ENCODE data around the gene SERPINC1. TPM values are rescaled to one million over a fixed set of nuclear protein-coding genes. Genes with fewer than 3 reads are reported as not detected.
"Not testable (repeated sequence)": the region's sequence is repeated elsewhere in the genome, so short reads cannot be mapped to it uniquely, and the experiment has no call there.

SERPINC1 gene
- 1 to 10 TPM in 1 of 4 donors, under 1 TPM in 1, not detected in 2; 0.31 to 2.3 TPM for total RNA-seq

DNA sequence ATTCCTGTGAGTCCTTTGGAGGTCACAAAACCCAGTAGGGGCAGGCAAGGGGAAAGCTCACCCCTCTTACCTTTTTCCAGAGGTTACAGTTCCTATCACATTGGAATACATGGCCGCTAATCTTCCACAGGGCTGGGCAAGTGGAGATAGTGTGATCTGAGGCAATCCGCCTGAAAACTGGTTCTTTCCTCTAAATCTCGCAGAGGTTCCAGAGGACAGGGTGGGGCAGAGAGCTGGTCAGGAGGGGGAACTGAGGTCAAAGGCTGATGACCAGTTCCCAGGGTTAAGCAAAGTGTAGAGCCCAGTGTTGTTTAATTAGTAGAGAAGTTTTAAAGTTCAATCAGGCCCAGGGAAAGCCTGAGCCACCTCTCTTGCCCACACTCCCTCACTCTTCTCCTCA lies at the start of gene SERPINC1:
Gene SERPINC1, minus strand, starts transcription at position 179 of the 400 bp plus-strand sequence. Its CDS starts 68 bp downstream, at position 111.
- H3K4me3 ChIP-seq, result no peak within 1 kb of the TSS
- H3K27ac ChIP-seq, result no peak within 1 kb of the TSS
- H3K9me3 ChIP-seq, result no peaks in the 10 kb centered on the region
- TF ChIP-seq, protein P1, sequence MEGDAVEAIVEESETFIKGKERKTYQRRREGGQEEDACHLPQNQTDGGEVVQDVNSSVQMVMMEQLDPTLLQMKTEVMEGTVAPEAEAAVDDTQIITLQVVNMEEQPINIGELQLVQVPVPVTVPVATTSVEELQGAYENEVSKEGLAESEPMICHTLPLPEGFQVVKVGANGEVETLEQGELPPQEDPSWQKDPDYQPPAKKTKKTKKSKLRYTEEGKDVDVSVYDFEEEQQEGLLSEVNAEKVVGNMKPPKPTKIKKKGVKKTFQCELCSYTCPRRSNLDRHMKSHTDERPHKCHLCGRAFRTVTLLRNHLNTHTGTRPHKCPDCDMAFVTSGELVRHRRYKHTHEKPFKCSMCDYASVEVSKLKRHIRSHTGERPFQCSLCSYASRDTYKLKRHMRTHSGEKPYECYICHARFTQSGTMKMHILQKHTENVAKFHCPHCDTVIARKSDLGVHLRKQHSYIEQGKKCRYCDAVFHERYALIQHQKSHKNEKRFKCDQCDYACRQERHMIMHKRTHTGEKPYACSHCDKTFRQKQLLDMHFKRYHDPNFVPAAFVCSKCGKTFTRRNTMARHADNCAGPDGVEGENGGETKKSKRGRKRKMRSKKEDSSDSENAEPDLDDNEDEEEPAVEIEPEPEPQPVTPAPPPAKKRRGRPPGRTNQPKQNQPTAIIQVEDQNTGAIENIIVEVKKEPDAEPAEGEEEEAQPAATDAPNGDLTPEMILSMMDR (IDR thresholded peaks at IDR 0.05), result no peak
- TF ChIP-seq POLR2A (IDR thresholded peaks at IDR 0.05) (no peak), EP300 (IDR thresholded peaks at IDR 0.05) (no peak), POLR2AphosphoS5 (IDR thresholded peaks at IDR 0.05) (no peak)
- WGBS, result 89% methylated on average over 3 of the region's 3 CpGs
- H3K36me3 ChIP-seq, result no peaks in the 10 kb centered on the region
- H3K27me3 ChIP-seq, result no peaks in the 10 kb centered on the region
- no peak for DNase-seq (ENCODE audit: low spot score in 2 of 2)
- H3K4me1 ChIP-seq, result no peaks in the 10 kb centered on the region

DNA sequence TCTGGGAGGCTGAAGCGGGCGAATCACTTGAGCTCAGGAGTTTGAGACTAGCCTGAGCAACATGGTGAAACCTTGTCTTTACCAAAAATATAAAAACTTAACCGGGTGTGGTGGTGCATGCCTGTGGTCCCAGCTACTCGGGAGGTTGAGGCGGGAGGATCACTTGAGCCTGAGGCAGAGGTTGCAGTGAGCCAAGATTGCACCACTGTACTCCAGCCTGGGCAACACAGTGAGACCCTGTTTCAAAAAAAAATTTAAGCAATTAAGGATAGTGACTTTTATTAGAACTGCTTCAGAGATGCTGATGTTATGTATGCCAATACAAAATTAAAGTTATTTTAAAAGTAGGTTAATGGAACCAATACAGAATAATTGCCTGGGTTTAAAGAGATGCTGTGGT lies 48.8 kb upstream of the SERPINC1 start:
- H3K4me3 ChIP-seq; H3K27me3 ChIP-seq; H3K4me1 ChIP-seq; DNase-seq (ENCODE audit: low spot score in 2 of 2); H3K27ac ChIP-seq; H3K9me3 ChIP-seq: not testable (repeated sequence)
- H3K36me3 ChIP-seq, result peaks cover 82% of the 10 kb centered on the region
- WGBS, result 97% methylated on average over 5 of the region's 5 CpGs

DNA sequence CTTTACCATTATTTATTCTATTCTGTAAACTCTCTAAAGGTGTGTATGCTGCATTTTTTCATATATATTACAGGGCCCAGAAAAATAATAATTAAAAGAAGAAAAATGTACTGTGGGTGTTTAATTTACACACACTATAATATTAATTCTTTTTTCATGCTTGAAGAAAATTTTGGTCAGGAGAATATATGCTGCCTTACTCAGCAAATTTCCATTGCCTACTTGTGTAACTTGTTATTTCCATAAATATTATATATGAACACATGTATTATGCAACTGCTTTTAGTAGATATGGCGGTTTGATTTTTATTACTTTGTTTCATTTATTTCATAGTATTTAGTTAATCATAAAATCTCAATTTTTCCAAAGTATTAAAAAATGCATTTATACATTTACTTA lies 46.4 kb upstream of the SERPINC1 start:
- Histone ChIP-seq H3K27ac (no peak overlapping the region), H3K4me1 (no peaks in the 10 kb centered on the region), H3K27me3 (no peaks in the 10 kb centered on the region), H3K36me3 (peaks cover 84% of the 10 kb centered on the region), H3K4me3 (no peak overlapping the region), H3K9me3 (no peaks in the 10 kb centered on the region)
- TF ChIP-seq, protein P1 (IDR thresholded peaks at IDR 0.05), result no peak
- no peak for TF ChIP-seq EP300 (IDR thresholded peaks at IDR 0.05)
- TF ChIP-seq POLR2A (IDR thresholded peaks at IDR 0.05), result no peak
- no peak for TF ChIP-seq POLR2AphosphoS5 (IDR thresholded peaks at IDR 0.05)
- WGBS, result 98% methylated on average over 1 of the region's 1 CpG
- no peak for DNase-seq (ENCODE audit: low spot score in 2 of 2)

DNA sequence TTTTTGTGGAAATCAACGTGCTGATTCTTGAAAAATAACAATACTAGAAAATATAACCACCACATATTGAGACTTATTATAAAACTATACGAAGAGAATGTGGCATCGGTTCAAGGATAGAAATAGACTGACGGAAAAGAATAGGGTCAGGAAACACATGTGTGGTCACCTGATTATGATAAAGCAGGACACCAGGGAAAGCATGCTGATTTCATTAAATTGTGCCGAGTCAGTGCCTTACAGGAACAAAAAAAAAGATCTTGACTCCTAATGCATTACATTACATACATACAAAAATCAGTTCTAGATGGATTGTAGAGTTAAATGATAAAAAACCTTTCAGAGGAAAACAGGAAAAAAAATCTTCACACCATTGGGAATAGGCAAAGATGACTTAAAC lies 43.5 kb upstream of the SERPINC1 start:
- Histone ChIP-seq H3K27me3 (no peaks in the 10 kb centered on the region), H3K9me3 (no peaks in the 10 kb centered on the region), H3K4me1 (no peaks in the 10 kb centered on the region), H3K36me3 (peaks cover 88% of the 10 kb centered on the region), H3K27ac (no peak overlapping the region), H3K4me3 (no peak overlapping the region)
- DNase-seq (ENCODE audit: low spot score in 2 of 2), result no peak
- TF ChIP-seq EP300 (IDR thresholded peaks at IDR 0.05) (no peak), POLR2AphosphoS5 (IDR thresholded peaks at IDR 0.05) (no peak), POLR2A (IDR thresholded peaks at IDR 0.05) (no peak)
- TF ChIP-seq, protein P1 (IDR thresholded peaks at IDR 0.05), result no peak
- WGBS, result 73% methylated on average over 5 of the region's 5 CpGs

- Histone ChIP-seq H3K36me3 (peaks cover 90% of the 10 kb centered on the region), H3K4me3 (no peak overlapping the region)
- DNase-seq (ENCODE audit: low spot score in 2 of 2), result no peak
These were observed 37.1 kb upstream of the SERPINC1 start for GRCh38 chr1:173954179-173954578.

More at GRCh38 chr1:173954179-173954578, 37.1 kb upstream of the SERPINC1 start:
- Histone ChIP-seq H3K27me3 (no peaks in the 10 kb centered on the region), H3K27ac (no peak overlapping the region), H3K9me3 (no peaks in the 10 kb centered on the region), H3K4me1 (no peaks in the 10 kb centered on the region)
- TF ChIP-seq POLR2AphosphoS5 (IDR thresholded peaks at IDR 0.05) (no peak), POLR2A (IDR thresholded peaks at IDR 0.05) (no peak), EP300 (IDR thresholded peaks at IDR 0.05) (no peak)
- TF ChIP-seq, protein P1 (IDR thresholded peaks at IDR 0.05), result no peak

Measured in suprapubic skin (tissue), 4 donors.